Activated CD8-positive, alpha-beta memory T cell treated with anti-CD3 and anti-CD28 coated beads, Interleukin-2, amount 10 ng/mL, durations not matched to agents 7 days and 5 days (primary cell): ENCODE measurements around the gene GPBP1L1. TPM values are rescaled to one million over a fixed set of nuclear protein-coding genes. Genes with fewer than 3 reads are reported as not detected.
A peak's percentile ranks its signal among the peaks of the same experiment; 100 is the strongest.

Experiments
- ATAC-seq: fragments of 150-1000 bp; cut with Tn5 transposase; one replicate; pipeline ENCODE4 v1.10.0; 2021; ENCODE audit warnings: moderate library complexity
- CTCF ChIA-PET: fragments of 350-600 bp; sonication (Branson Sonifier 250); formaldehyde crosslinking; loops from one replicate; lab custom pipeline; 2021; ENCODE audit warnings: antibody characterized with exemption; lab: Charles Lee
- DNase-seq: peaks from one replicate; pipeline ENCODE4 v3.0.0-alpha.2; 2020
- H3K27ac Mint-ChIP-seq: one replicate; pipeline ENCODE4 v1.8.0; 2021; ENCODE audit warnings: mild to moderate bottlenecking, mixed read lengths
- H3K27me3 Mint-ChIP-seq: one replicate; pipeline ENCODE4 v1.8.0; 2021; ENCODE audit warnings: mixed read lengths
- H3K36me3 Mint-ChIP-seq: one replicate; pipeline ENCODE4 v1.8.0; 2021; ENCODE audit warnings: mild to moderate bottlenecking, mixed read lengths
- H3K4me1 Mint-ChIP-seq: one replicate; pipeline ENCODE4 v1.8.0; 2021; ENCODE audit warnings: mixed read lengths
- H3K4me3 Mint-ChIP-seq: one replicate; pipeline ENCODE4 v1.8.0; 2021; ENCODE audit warnings: mild to moderate bottlenecking, moderate library complexity, mixed read lengths
- H3K9me3 Mint-ChIP-seq: one replicate; pipeline ENCODE4 v1.8.0; 2022; ENCODE audit warnings: low read depth, mixed read lengths
- total RNA-seq, 2 experiments: library from RNA; stranded (reverse); gene quantifications; one replicate each; pipeline ENCODE4 v1.2.3, GENCODE V29; 2021

The GPBP1L1 gene
- total RNA-seq, 2 experiments from 2014 or later: 110 to 111 TPM

GRCh38 chr1:45644661-45645060 is 41.7 kb downstream of the GPBP1L1 start:
- Mint-ChIP-seq H3K4me3 (no peak overlapping the region), H3K9me3 (no peaks in the 10 kb centered on the region), H3K36me3 (peaks cover 30% of the 10 kb centered on the region), H3K27ac (no peak overlapping the region), H3K4me1 (peaks cover 2% of the 10 kb centered on the region), H3K27me3 (no peaks in the 10 kb centered on the region)
- ATAC-seq: no peak
- CTCF ChIA-PET: no interaction called here
- DNase-seq: no peak

GRCh38 chr1:45643978-45644377 is 42.4 kb downstream of the GPBP1L1 start:
- H3K36me3 Mint-ChIP-seq: peaks cover 29% of the 10 kb centered on the region
- no peaks in the 10 kb centered on the region for H3K9me3 Mint-ChIP-seq
- no peak overlapping the region for H3K4me3 Mint-ChIP-seq
- no peak overlapping the region for H3K27ac Mint-ChIP-seq
- peaks cover 2% of the 10 kb centered on the region for H3K4me1 Mint-ChIP-seq
- CTCF ChIA-PET: no interaction called here
- H3K27me3 Mint-ChIP-seq: no peaks in the 10 kb centered on the region
- ATAC-seq: no peak
- DNase-seq: no peak

- Mint-ChIP-seq H3K27ac (no peak overlapping the region), H3K4me3 (no peak overlapping the region), H3K27me3 (no peaks in the 10 kb centered on the region), H3K9me3 (no peaks in the 10 kb centered on the region), H3K36me3 (peaks cover 27% of the 10 kb centered on the region), H3K4me1 (peaks cover 2% of the 10 kb centered on the region)
- ATAC-seq (no peak), DNase-seq (no peak)
- CTCF ChIA-PET: no interaction called here
Observed at GRCh38 chr1:45643321-45643720, 43.0 kb downstream of the GPBP1L1 start.

- ATAC-seq: no peak
- CTCF ChIA-PET: no interaction called here
- no peaks in the 10 kb centered on the region for H3K27me3 Mint-ChIP-seq
- H3K9me3 Mint-ChIP-seq: no peaks in the 10 kb centered on the region
- no peak for DNase-seq
- peaks cover 23% of the 10 kb centered on the region for H3K36me3 Mint-ChIP-seq
- no peak overlapping the region for H3K4me3 Mint-ChIP-seq
- peak overlapping the region; percentile 12 for H3K27ac Mint-ChIP-seq
- H3K4me1 Mint-ChIP-seq: peaks cover 2% of the 10 kb centered on the region
Observed at GRCh38 chr1:45640293-45640692, 46.0 kb downstream of the GPBP1L1 start.

GRCh38 chr1:45635211-45635610 is 51.1 kb downstream of the GPBP1L1 start:
- ATAC-seq (no peak), DNase-seq (no peak)
- H3K36me3 Mint-ChIP-seq: peaks cover 23% of the 10 kb centered on the region
- H3K27ac Mint-ChIP-seq: no peak overlapping the region
- H3K9me3 Mint-ChIP-seq: no peaks in the 10 kb centered on the region
- H3K4me3 Mint-ChIP-seq: no peak overlapping the region
- CTCF ChIA-PET: no interaction called here
- H3K27me3 Mint-ChIP-seq: no peaks in the 10 kb centered on the region
- H3K4me1 Mint-ChIP-seq: no peaks in the 10 kb centered on the region

- no peak overlapping the region for H3K4me3 Mint-ChIP-seq
- no peaks in the 10 kb centered on the region for H3K9me3 Mint-ChIP-seq
- H3K27ac Mint-ChIP-seq: no peak overlapping the region
Observed at GRCh38 chr1:45630429-45630828, 55.9 kb downstream of the GPBP1L1 start.

GRCh38 chr1:45629035-45629434 is 57.3 kb downstream of the GPBP1L1 start:
- H3K27ac Mint-ChIP-seq: no peak overlapping the region
- no peaks in the 10 kb centered on the region for H3K9me3 Mint-ChIP-seq
- no peak for DNase-seq
- peaks cover 43% of the 10 kb centered on the region for H3K36me3 Mint-ChIP-seq
- ATAC-seq: no peak
- no peaks in the 10 kb centered on the region for H3K27me3 Mint-ChIP-seq
- H3K4me3 Mint-ChIP-seq: no peak overlapping the region
- CTCF ChIA-PET: no interaction called here
- H3K4me1 Mint-ChIP-seq: no peaks in the 10 kb centered on the region

More at GRCh38 chr1:45630429-45630828, 55.9 kb downstream of the GPBP1L1 start:
- Mint-ChIP-seq H3K27me3 (no peaks in the 10 kb centered on the region), H3K36me3 (peaks cover 43% of the 10 kb centered on the region), H3K4me1 (no peaks in the 10 kb centered on the region)
- DNase-seq (no peak), ATAC-seq (no peak)
- CTCF ChIA-PET: interaction anchor here (0.6 kb wide), 1 partner anchor 73 kb away, joined by 3 read pairs; no protein-coding TSS in a partner anchor

- Mint-ChIP-seq H3K4me1 (no peaks in the 10 kb centered on the region), H3K36me3 (peaks cover 26% of the 10 kb centered on the region), H3K27me3 (no peaks in the 10 kb centered on the region), H3K9me3 (no peaks in the 10 kb centered on the region), H3K4me3 (no peak within 1 kb of the TSS), H3K27ac (no peak within 1 kb of the TSS)
- DNase-seq (no peak), ATAC-seq (no peak)
- CTCF ChIA-PET: interaction anchor here (0.6 kb wide), 1 partner anchor 75 kb away, joined by 4 read pairs; no protein-coding TSS in a partner anchor
Observed at GRCh38 chr1:45623972-45624371, 62.4 kb downstream of the GPBP1L1 start, which contains the start of gene CCDC17. Gene CCDC17 (minus strand): TSS chr1:45624054. CDS start chr1:45623909, 145 bp downstream.

- H3K4me1 Mint-ChIP-seq: no peaks in the 10 kb centered on the region
- H3K27ac Mint-ChIP-seq: no peak overlapping the region
- CTCF ChIA-PET: interaction anchor here (0.6 kb wide), 1 partner anchor 163 kb away, joined by 3 read pairs; no protein-coding TSS in a partner anchor
- H3K4me3 Mint-ChIP-seq: no peak overlapping the region
- DNase-seq (no peak), ATAC-seq (no peak)
- H3K27me3 Mint-ChIP-seq: no peaks in the 10 kb centered on the region
- H3K36me3 Mint-ChIP-seq: peaks cover 22% of the 10 kb centered on the region
- no peaks in the 10 kb centered on the region for H3K9me3 Mint-ChIP-seq
Observed at GRCh38 chr1:45622524-45623394, 63.6 kb downstream of the GPBP1L1 start.

- CTCF ChIA-PET: interaction anchor here (0.6 kb wide), 1 partner anchor 164 kb away, joined by 3 read pairs; no protein-coding TSS in a partner anchor
- DNase-seq (no peak), ATAC-seq (no peak)
- H3K36me3 Mint-ChIP-seq: peaks cover 24% of the 10 kb centered on the region
- H3K27me3 Mint-ChIP-seq: no peaks in the 10 kb centered on the region
- no peaks in the 10 kb centered on the region for H3K9me3 Mint-ChIP-seq
- no peak overlapping the region for H3K27ac Mint-ChIP-seq
- H3K4me3 Mint-ChIP-seq: no peak overlapping the region
- H3K4me1 Mint-ChIP-seq: no peaks in the 10 kb centered on the region
Observed at GRCh38 chr1:45621895-45622523, 64.3 kb downstream of the GPBP1L1 start.

GRCh38 chr1:45621501-45621836 is 64.9 kb downstream of the GPBP1L1 start:
- Mint-ChIP-seq H3K27ac (peak overlapping the region; percentile 36), H3K36me3 (peaks cover 27% of the 10 kb centered on the region), H3K9me3 (no peaks in the 10 kb centered on the region), H3K27me3 (no peaks in the 10 kb centered on the region), H3K4me3 (no peak overlapping the region), H3K4me1 (no peaks in the 10 kb centered on the region)
- no peak for DNase-seq
- ATAC-seq: no peak
- CTCF ChIA-PET: no interaction called here

GRCh38 chr1:45620588-45621500 is 65.5 kb downstream of the GPBP1L1 start:
- CTCF ChIA-PET: no interaction called here
- H3K36me3 Mint-ChIP-seq: peaks cover 30% of the 10 kb centered on the region
- DNase-seq (no peak), ATAC-seq (no peak)
- H3K4me1 Mint-ChIP-seq: no peaks in the 10 kb centered on the region
- H3K27ac Mint-ChIP-seq: peak overlapping the region; percentile 36
- H3K27me3 Mint-ChIP-seq: no peaks in the 10 kb centered on the region
- no peak overlapping the region for H3K4me3 Mint-ChIP-seq
- H3K9me3 Mint-ChIP-seq: no peaks in the 10 kb centered on the region
